GM12874 (cell line): ENCODE measurements around the gene PCBP3.

ENCODE experiments used
- TF ChIP-seq, protein P1 (sequence below): IDR thresholded peaks from 2 replicates; pipeline ENCODE4 v1.5.1; 2011; ENCODE audit warnings: low read depth, mild to moderate bottlenecking, control low read depth, low read length, moderate library complexity; ENCODE audit not compliant: insufficient read depth

The PCBP3 gene

GRCh38 chr21:45735259-45736000, 91.9 kb downstream of the PCBP3 start:
- TF ChIP-seq, protein P1, sequence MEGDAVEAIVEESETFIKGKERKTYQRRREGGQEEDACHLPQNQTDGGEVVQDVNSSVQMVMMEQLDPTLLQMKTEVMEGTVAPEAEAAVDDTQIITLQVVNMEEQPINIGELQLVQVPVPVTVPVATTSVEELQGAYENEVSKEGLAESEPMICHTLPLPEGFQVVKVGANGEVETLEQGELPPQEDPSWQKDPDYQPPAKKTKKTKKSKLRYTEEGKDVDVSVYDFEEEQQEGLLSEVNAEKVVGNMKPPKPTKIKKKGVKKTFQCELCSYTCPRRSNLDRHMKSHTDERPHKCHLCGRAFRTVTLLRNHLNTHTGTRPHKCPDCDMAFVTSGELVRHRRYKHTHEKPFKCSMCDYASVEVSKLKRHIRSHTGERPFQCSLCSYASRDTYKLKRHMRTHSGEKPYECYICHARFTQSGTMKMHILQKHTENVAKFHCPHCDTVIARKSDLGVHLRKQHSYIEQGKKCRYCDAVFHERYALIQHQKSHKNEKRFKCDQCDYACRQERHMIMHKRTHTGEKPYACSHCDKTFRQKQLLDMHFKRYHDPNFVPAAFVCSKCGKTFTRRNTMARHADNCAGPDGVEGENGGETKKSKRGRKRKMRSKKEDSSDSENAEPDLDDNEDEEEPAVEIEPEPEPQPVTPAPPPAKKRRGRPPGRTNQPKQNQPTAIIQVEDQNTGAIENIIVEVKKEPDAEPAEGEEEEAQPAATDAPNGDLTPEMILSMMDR = no peak

DNA sequence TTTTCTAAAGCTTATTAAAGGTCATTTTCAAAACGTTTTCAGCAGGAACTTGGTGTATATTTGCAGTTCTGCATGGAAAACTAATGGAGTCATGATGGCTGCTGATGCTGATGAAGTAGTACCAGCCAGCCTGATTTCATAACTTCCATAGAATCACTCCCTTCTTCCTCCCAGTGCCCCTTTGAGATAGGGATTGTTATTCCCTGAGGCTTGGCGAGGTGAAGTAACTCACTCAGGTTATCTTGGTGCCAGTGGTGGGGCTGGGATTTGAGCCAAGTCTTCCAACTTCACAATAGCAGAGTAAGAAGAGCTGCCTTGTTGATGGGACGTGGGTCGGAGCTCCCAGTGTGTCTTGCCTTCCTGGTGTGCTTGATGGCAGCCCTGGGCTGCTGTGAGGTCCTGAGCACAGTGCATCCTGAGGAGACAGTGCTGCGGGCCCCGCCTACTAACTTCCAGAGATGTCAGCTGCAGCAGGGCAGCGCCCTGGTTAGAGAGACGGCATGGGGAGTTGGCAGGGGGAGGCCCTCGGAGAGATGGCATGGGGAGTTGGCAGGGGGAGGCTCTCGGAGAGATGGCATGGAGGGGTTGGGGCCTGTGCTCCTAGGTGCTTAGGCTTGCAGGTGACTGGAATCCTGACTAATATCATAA, 92.6 kb downstream of the PCBP3 start:
- TF ChIP-seq, protein P1 = no peak

GRCh38 chr21:45736690-45737484, 93.4 kb downstream of the PCBP3 start:
- TF ChIP-seq, protein P1 = no peak

- TF ChIP-seq, protein P1 = no peak
Measured at GRCh38 chr21:45737485-45738166, 94.1 kb downstream of the PCBP3 start.

DNA sequence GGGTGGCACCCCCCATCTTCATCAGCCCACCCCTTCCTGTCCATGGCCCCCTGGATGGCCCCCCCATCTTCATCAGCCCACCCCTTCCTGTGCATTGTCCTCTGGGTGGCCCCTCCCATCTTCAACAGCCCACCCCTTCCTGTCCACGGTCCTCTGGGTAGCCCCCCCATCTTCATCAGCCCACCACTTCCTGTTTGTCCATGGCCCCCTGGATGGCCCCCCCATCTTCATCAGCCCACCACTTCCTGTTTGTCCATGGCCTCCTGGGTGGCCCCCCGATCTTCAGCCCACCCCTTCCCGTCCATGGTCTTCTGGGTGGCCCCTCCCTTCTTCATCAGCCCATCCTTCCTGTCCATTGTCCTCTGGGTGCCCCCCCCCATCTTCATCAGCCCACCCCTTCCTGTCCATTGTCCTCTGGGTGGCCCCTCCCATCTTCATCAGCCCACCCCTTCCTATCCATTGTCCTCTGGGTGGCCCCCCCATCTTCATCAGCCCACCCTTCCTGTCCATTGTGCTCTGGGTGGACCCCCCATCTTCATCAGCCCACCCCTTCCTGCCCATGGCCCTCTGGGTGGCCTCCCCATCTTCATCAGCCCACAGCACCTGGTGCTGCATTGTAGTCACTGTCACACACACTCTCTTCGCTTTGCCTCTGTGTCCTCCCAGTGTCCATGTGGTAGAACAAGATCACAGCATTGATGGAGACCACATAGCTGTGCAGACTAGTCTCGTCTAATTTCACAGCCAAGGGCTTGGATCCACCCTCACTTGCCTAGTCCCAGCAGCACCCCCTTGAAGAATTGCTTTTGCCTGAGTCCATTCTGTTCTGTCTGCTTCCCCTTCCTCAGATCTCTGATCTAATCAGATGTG, 95.9 kb downstream of the PCBP3 start:
- TF ChIP-seq, protein P1 = no peak

DNA sequence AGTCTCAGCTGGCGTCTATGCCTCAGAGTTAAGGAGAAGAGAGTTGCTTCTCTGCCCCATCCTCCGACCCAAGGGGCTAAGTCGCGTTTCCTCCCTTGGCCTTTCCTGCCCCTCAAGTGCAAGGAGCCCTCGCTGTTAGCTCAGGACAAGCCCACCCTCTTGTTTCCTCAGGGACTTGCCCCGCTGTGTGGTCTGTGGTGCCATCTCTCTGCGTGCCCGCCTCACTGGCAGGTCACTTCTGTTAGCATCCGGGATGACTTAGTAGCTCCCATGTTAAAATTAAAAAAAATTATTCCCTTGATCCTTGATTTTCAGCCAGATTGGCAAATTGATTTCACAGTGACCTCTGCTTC, 96.5 kb downstream of the PCBP3 start:
- TF ChIP-seq, protein P1 = no peak
